HG02973 (cell line): Measurements from ENCODE around the gene ZNF92.
"Not testable (repeated sequence)": the region's sequence is repeated elsewhere in the genome, so short reads cannot be mapped to it uniquely, and the experiment has no call there.

Source experiments
- ATAC-seq: cut with Tn5 transposase; IDR thresholded peaks from one replicate; pipeline ENCODE4 v1.9.1; 2021; ENCODE audit warnings: moderate library complexity; ENCODE audit not compliant: unreplicated experiment

Gene ZNF92

GRCh38 chr7:65423286-65423685 lies 49.6 kb downstream of the ZNF92 start:
- not testable (repeated sequence) for ATAC-seq

DNA sequence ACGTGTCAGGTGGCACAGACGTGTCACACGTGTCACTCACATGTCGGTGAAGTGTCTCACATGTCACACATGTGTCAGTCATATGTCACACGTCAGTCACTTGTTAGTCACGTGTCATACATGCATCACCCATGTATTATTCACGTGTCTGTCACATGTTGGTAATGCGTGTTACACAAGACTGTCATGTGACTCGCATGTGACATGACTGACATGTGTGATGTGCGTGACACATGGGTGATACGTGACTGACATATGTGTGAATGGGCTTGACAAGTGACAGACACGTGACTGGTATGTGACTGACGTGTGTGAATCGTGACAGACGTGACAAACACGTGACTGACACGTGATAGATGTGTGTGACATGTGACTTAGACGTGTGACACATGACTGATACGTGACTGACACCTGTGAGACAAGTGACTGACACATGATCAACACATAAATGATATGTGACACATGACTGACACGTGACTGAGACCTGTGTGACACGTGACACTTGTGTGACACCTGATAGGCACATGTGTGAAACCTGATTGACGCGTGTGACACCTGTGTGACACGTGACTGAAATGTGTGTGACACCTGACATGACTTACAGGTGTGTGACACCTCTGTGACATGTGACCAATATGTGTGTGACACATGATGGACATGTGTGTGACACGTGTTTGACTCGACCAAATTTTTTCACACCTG lies 56.1 kb downstream of the ZNF92 start:
- no peak for ATAC-seq

GRCh38 chr7:65430344-65431186 lies 56.9 kb downstream of the ZNF92 start:
- no peak for ATAC-seq

- no peak for ATAC-seq
These were observed 60.7 kb downstream of the ZNF92 start for GRCh38 chr7:65434307-65434706.

GRCh38 chr7:65436163-65436562 lies 62.5 kb downstream of the ZNF92 start:
- ATAC-seq = no peak

DNA sequence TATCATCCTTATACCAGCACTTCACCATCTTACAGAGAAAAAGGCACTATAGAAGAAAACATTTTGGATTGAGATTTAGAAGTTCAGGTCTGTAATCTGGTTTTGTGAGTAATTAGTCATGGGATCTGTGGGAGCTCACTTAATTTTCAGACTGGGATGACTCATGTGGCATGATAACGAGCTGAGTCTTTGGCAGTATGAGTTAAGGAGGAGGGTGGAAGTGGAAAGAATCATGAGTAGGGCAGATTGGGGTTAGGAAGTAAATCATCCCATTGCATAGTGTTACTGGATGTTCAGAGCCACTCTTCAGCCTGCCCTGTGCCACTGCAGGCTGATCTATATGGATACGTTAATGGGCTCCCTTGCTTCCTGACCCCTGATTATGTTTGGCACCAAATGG lies 64.9 kb downstream of the ZNF92 start:
- no peak for ATAC-seq

DNA sequence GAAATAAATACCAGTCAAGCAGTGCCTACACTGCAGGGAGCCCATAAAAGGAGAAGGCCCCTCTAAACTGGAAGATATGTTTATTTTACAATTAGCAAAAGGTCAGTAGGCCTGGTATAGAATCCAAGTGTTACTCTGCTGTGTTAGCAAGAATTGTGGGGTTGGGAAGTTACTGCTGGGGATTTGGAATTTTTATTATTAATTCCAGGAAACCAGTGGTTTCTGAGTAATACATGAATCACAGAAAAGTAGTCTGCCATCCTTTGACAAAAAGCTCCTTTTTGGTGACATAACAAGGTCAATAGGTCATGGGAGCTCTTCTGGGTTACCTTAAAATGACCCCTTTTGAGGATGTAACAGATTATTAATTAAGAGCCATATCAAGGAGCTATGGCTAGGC lies 67.4 kb downstream of the ZNF92 start:
- no peak for ATAC-seq

GRCh38 chr7:65444205-65444842 lies 70.7 kb downstream of the ZNF92 start:
- no peak for ATAC-seq

- ATAC-seq = no peak
These were observed 71.5 kb downstream of the ZNF92 start for GRCh38 chr7:65444899-65445823.

DNA sequence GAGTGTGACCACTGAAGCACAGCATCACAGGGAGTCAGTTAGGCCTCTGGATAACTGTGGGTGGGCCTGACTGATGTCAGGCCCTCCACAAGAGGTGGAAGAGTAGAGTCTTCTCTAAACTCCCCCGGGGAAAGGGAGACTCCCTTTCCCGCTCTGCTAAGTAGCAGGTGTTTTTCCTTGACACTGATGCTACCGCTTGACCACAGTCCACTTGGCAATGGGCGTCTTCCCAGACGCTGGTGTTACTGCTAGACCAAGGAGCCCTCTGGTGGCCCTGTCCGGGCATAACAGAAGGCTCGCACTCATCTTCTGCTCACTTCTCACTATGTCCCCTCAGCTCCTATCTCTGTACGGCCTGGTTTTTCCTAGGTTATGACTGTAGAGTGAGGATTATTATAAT lies 73.4 kb downstream of the ZNF92 start:
- ATAC-seq = not testable (repeated sequence)

GRCh38 chr7:65448816-65449504 lies 75.3 kb downstream of the ZNF92 start:
- no peak for ATAC-seq

GRCh38 chr7:65449505-65449852 lies 75.8 kb downstream of the ZNF92 start:
- no peak for ATAC-seq
